GM18858 (cell line): ENCODE measurements around the gene ETS2.
"Not testable (repeated sequence)": the region's sequence is repeated elsewhere in the genome, so short reads cannot be mapped to it uniquely, and the experiment has no call there.

Source experiments
- ATAC-seq: cut with Tn5 transposase; IDR thresholded peaks from one replicate; pipeline ENCODE4 v1.9.1; 2021; ENCODE audit not compliant: unreplicated experiment

The ETS2 gene

GRCh38 chr21:38816400-38816977 lies 10.8 kb downstream of the ETS2 start:
- no peak for ATAC-seq

- ATAC-seq, result no peak
These were observed 11.9 kb downstream of the ETS2 start for GRCh38 chr21:38817371-38818324.

DNA sequence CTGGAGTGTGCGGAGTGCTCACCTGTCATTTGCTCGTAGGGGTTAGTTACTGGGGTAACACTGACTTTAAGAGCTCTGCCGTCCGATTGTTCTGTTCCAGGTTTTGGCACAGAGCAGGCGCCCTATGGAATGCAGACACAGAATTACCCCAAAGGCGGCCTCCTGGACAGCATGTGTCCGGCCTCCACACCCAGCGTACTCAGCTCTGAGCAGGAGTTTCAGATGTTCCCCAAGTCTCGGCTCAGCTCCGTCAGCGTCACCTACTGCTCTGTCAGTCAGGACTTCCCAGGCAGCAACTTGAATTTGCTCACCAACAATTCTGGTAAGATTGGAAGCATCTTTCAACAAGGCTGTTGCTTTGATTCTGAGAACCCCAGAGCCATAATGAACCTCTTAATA lies 12.6 kb downstream of the ETS2 start:
- no peak for ATAC-seq

DNA sequence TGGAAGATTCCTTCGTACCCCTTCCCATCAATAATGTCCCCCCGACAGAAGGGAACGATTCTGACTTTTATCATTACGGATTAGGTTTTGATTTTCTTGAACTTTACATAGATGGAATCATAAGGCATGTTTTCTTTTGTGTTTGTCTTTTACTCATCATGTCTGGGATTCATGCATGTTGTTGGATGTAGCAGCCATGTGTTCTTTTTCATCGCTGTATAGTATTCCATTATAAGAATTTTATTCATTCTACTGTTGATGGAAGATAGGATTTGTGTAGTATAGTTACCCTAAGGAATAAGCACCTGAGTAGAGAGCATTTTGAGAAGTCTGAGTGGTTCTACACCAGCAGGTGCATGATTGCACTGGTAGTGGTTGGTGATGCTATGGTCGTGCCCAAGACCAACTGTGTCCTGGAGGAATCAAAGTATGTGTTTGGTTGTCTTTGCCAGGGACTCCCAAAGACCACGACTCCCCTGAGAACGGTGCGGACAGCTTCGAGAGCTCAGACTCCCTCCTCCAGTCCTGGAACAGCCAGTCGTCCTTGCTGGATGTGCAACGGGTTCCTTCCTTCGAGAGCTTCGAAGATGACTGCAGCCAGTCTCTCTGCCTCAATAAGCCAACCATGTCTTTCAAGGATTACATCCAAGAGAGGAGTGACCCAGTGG lies 13.5 kb downstream of the ETS2 start:
- no peak for ATAC-seq

DNA sequence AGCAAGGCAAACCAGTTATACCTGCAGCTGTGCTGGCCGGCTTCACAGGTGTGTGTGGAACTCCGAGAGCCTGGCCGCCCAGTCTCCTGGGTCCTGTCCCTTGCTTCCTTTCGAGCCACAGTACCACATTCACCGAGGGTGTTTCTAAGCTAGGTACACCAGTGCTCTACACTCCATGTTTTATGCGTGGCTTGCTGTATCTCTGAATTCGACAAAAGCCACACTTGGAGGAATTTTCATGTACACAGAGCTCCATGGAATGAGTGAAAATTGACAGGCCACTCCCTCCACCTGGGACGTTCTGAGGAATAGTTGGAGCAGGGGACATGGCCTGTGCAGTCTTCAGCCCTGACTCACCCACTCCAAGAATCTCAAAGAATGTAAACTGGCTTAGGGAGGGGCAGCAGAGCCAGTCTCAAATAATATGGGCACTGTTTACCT lies 14.0 kb downstream of the ETS2 start:
- no peak for ATAC-seq

DNA sequence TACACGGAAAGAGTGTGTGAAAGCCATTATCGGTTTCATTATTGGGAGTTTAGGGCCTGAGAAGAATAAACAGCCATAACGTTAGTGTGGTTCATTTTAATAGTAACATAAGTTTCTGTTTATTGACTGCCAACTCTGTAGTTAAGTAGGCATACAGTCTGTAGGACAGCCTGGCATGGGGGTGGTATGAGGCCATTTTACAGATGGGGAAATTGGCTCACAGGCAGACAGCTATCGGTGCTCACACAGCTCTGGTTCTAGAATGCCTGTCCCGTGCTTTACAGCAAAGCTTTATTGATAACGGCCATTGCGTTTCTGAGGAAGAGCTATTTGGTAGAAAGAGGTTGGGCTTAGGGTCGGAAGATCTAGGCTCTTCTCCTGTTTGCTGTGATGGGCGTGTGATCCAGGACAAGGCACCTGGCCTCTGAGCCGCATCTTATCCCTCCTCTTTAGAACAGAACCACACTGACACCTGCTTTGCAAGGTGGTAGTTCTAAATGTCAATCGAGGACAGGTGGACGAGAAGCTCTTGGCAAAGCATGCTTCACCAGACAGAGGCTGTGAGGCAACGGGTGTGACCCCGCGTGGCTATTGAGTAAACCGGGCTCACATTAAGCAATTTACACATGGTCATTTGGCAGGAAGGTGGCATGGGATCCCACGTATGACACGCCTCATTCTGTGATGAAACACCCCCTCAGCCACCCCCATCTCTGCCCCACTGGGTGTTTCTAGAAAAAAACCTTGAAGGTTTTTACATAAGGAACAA lies 14.9 kb downstream of the ETS2 start:
- no peak for ATAC-seq

GRCh38 chr21:38821248-38821647 lies 15.5 kb downstream of the ETS2 start:
- ATAC-seq, result no peak

GRCh38 chr21:38821959-38822682 lies 16.4 kb downstream of the ETS2 start:
- no peak for ATAC-seq

DNA sequence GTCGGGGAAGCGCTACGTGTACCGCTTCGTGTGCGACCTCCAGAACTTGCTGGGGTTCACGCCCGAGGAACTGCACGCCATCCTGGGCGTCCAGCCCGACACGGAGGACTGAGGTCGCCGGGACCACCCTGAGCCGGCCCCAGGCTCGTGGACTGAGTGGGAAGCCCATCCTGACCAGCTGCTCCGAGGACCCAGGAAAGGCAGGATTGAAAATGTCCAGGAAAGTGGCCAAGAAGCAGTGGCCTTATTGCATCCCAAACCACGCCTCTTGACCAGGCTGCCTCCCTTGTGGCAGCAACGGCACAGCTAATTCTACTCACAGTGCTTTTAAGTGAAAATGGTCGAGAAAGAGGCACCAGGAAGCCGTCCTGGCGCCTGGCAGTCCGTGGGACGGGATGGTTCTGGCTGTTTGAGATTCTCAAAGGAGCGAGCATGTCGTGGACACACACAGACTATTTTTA lies 17.1 kb downstream of the ETS2 start:
- no peak for ATAC-seq

DNA sequence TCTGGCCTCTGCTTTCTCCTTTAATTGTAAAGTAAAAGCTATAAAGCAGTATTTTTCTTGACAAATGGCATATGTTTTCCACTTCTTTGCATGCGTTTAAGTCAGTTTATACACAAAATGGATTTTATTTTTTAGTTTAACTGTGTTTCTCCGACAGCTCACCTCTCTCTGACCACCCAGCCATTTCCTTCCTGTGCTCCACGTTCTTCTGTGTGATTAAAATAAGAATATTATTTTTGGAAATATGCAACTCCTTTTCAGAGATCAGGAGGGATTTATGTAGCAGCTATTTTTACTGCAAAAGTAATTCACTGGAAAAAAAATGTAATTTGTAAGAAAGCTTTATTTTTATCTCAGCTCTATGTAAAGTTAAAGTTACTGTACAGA lies 18.0 kb downstream of the ETS2 start:
- ATAC-seq, result no peak

GRCh38 chr21:38824124-38824822 lies 18.5 kb downstream of the ETS2 start:
- no peak for ATAC-seq

GRCh38 chr21:38825269-38825668 lies 19.5 kb downstream of the ETS2 start:
- ATAC-seq, result no peak

- no peak for ATAC-seq
These were observed 20.2 kb downstream of the ETS2 start for GRCh38 chr21:38825921-38826320.

DNA sequence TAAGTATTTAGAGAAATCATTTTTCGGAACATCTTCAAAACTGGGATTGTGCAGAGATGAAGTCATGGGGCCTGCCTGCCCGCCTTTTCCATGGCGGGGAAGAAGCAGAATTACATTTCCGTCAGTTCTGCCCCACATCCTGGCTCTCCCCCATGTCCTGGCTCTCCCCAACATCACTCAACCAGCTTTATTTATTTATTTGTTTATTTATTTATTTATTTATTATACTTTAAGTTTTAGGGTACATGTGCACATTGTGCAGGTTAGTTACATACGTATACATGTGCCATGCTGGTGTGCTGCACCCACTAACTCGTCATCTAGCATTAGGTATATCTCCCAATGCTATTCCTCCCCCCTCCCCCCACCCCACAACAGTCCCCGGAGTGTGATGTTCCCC lies 22.4 kb downstream of the ETS2 start:
- not testable (repeated sequence) for ATAC-seq

GRCh38 chr21:38830671-38831525 lies 25.2 kb downstream of the ETS2 start:
- ATAC-seq, result no peak

DNA sequence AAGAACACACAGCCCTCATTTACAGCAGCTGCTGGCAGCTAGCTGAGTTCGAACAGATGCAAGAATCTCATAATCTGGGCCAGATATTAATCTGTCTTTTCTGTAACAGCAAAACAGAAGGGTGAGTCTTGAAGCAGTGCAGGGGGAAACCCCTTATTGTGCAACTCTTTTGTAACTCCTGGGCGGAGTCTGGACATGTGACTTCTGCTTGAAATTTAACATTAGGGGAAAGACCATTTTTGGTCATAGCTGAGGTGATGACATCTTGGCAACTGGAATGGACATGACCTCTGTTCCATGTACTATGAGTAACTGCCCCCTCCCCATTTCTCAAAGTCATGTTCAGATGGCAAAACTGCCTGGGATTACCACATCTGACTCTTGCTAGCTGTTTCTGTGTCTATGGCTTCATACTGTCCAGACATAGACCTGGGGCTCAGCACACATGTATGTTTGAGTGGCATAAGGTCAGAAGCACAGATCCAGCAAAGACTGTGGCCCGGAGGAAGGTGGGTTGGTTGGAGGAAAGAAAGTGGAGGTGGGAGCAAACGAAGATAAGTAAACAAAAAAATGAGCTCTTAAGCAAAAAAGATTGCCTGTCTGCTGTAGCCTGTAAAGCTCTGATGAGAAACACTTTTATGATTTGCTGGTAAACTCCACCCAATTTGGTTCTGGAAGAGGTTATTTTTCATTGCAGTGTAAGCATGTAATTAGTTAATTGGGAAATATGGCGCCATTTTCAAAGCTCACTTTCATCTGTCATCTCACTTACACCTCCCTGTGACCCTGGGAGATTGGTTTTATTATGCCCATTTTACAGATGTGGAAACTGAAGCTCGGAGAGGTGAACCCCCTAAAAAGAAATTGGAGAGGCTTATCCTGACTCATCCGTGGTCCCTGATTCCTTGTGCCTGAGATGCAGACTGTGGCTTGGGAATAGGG lies 26.1 kb downstream of the ETS2 start:
- ATAC-seq, result peak; percentile 90

- ATAC-seq, result no peak
These were observed 26.9 kb downstream of the ETS2 start for GRCh38 chr21:38832664-38833063.

DNA sequence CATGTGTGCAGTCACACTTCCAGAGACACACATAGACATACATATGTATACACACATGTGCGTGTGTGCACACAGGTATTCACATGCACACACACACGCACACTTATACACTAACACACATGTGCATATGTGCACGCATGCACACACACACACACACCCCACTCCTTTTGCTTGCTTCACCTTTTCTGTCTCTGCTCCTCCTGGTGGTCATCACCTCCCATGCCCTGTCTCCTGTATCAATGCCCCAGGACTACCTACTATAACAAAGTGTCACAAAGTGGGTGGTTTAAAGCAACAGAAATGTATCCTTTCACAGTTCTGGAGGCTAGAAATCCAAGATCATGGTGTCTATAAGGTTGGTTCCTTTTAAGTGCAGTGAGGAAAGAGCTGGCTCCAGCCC lies 27.4 kb downstream of the ETS2 start:
- no peak for ATAC-seq
